Liver (tissue), 3 donors: ENCODE results near the gene MAN2C1.

Experiments
- CTCF ChIP-seq: fragments of 150-350 bp; IDR thresholded peaks from 2 replicates; pipeline ENCODE4 v1.5.1; 2017; ENCODE audit warnings: improper control_type of control experiment, low read depth, low read length; ENCODE audit not compliant: missing input control
- FOXA1 ChIP-seq: IDR thresholded peaks from 2 replicates; pipeline ENCODE4 v1.6.1; 2016; ENCODE audit warnings: antibody characterized with exemption
- GABPA ChIP-seq, 2 donors: IDR thresholded peaks in 1 of 2; conservative IDR thresholded peaks in 1 of 2; 2 replicates each; pipeline ENCODE4 v1.6.1; 2016; ENCODE audit warnings: antibody characterized with exemption in 2 of 2, mild to moderate bottlenecking in 1 of 2, moderate library complexity in 1 of 2
- RAD21 ChIP-seq, 2 donors: IDR thresholded peaks; 2 replicates each; pipeline ENCODE4 v1.6.1; 2016; ENCODE audit warnings: antibody characterized with exemption in 2 of 2, mild to moderate bottlenecking in 2 of 2
- TAF1 ChIP-seq: conservative IDR thresholded peaks from 2 replicates; pipeline ENCODE4 v1.6.1; 2016; ENCODE audit warnings: antibody characterized with exemption, mild to moderate bottlenecking
- YY1 ChIP-seq: IDR thresholded peaks from 2 replicates; pipeline ENCODE4 v1.6.1; 2016; ENCODE audit warnings: antibody characterized with exemption, mild to moderate bottlenecking
- donor health status: healthy.
- donor health status: healthy.

- TF ChIP-seq FOXA1, result no peak
- no peak for TF ChIP-seq CTCF
- no peak for TF ChIP-seq YY1
- TF ChIP-seq TAF1, result no peak
- no peak for TF ChIP-seq GABPA (IDR thresholded peaks at IDR 0.05 in 1 of 2, conservative IDR thresholded peaks at IDR 0.05 in 1 of 2)
- TF ChIP-seq RAD21 (IDR thresholded peaks at IDR 0.05), result no peak
Observed at GRCh38 chr15:75350601-75351361, 17.6 kb downstream of the MAN2C1 start.
